GM19025 (cell line): ENCODE data around the gene PIP4K2B.
A peak's percentile ranks its signal among the peaks of the same experiment; 100 is the strongest.
"Not testable (repeated sequence)": the region's sequence is repeated elsewhere in the genome, so short reads cannot be mapped to it uniquely, and the experiment has no call there.

Experiments used
- ATAC-seq: cut with Tn5 transposase; IDR thresholded peaks from one replicate; pipeline ENCODE4 v1.9.1; 2021; ENCODE audit warnings: mild to moderate bottlenecking, low read depth, moderate library complexity; ENCODE audit not compliant: unreplicated experiment

The PIP4K2B gene

DNA sequence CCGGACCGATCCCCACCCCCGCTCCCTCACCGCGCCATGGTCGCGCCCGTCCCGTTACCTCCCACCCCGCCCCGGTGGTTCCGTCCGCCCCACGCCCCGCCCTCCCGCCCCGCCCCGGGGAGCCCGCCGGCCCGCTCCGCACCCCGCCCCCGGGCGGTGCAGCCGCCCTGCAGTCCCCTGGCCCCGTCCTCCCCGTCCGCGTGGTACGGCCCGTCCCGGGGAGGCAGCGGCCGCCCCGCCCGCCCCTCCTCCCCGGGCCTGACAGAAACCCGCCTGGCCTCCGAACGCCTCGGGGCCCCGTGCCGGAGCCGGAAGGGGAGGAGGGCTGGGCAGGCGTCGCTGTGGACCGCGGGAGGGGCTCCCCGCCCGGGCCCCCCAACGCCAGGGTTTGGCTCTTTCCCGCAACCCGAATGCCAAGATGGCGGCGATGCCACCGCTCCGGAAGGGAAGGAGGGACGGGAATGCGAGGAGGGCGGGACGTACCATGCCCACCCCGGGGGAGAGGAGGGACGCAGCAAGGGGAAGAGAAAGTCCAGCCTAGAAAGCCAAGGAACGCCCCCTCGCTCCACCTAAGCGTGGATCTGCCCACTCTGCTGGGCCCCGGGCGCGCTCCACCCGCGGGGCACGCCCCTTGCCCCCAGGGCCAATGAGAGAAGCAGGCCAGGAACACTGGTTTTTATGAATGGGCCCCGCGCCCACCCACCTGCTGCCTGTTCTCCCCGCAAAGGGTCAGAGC lies at the start of gene PIP4K2B:
Gene PIP4K2B (minus strand): TSS at position 56 of the 736 bp plus-strand sequence. CDS start 132 bp downstream, outside the sequence.
- peak; percentile 86 for ATAC-seq

DNA sequence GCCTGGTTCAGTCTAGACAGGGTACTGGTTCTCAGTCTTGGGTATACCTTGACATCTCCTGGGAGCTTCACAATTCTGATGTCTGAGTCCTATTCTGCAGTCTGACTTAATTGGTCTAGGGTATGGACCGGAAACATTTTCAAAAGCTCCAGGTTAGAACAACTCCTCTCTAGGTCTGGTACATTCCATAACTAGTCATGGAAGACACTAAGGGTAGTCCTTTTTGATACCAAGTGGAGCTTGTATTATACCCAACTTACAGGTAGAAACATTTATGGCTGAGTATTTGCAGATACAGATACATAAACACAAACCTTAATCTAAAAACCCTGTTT lies 49.2 kb upstream of the PIP4K2B start:
- ATAC-seq: no peak

DNA sequence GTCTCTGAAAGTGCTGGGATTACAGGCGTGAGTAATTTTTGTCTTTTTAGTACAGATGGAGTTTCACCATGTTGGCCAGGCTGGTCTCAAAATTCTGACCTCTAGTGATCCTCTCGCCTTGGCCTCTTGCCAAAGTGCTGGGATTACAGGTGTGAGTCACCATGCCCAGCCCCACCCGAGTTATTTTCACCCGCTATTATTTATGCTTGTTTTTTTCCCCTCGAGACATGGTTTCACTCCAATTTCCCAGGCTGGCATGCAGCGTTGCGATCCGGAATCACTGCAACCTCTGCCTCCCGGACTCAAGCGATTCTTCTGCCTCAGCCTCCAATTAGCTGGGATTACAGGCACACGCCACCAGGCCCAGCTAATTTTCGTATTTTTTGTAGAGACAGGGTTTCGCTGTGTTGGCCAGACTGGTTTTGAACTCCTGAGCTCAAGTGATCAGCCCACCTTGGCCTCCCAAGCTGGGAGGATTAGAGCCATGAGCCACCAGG lies 45.0 kb upstream of the PIP4K2B start:
- no peak for ATAC-seq

DNA sequence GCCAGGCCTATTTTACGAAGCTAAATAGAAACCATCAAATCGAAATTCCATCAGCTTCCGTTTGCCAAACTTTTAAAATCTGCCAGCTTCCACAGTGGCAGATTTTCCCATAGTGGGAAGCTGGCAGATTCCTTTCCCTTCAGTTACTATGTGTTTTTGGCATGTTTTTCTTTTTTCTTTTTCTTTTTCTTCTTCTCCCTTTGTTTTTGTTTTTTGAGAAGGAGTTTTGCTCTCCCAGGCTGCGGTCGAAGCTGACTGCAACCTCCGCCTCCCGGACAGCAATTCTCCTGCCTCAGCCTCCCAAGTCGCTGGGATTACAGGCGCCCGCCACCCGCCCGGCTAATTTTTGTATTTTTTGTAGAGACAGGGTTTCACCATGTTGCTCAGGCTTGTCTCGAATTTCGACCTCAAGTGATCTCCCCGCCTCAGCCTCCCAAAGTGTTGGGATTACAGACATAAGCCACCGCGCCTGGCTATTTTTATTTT lies 26.4 kb upstream of the PIP4K2B start:
- no peak for ATAC-seq

DNA sequence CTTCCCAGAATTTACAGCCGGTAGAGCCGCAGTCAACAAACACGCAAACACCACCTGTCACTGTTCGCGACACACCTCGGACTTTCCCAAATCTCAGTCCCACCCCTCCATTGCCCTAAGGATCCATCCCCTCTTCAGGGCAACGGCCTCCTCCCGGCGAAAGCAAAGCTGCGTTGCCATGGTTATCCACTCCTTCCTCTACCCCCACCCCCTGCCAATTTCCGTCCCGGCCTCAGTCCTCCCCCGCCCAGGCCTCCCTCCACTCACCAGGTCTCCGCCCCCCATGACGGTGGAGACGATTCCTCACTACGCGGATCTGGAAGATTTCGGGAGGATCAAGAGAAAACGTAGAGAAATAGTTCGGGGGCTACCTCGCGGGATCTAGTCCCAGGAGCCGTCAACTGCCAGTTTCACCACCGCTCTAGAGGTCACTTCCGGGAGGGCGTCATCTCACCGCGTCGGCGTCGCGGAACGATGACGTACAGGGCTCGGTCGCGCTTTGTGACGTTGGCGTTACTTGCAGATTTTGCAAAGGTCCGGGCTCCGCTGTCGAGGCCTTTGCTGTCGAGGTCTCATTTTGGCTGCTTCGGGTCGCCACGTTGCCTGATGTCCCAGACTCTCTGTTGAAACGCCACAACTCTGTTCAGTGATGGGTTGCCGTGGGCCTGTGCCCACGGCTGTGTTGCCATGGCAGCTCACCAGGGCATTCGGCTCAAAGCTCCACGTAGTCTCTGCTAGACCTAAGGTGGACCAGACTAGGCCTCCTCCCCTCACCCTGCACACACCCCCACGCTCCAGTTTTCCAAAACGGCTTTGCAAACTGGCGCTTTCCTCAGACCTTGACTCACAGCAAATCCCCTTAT lies 25.8 kb upstream of the PIP4K2B start, which contains the start of gene CWC25:
Gene CWC25 (minus strand): TSS at position 423 of the 863 bp plus-strand sequence. CDS start 138 bp downstream, at position 285.
- peak; percentile 74 for ATAC-seq

DNA sequence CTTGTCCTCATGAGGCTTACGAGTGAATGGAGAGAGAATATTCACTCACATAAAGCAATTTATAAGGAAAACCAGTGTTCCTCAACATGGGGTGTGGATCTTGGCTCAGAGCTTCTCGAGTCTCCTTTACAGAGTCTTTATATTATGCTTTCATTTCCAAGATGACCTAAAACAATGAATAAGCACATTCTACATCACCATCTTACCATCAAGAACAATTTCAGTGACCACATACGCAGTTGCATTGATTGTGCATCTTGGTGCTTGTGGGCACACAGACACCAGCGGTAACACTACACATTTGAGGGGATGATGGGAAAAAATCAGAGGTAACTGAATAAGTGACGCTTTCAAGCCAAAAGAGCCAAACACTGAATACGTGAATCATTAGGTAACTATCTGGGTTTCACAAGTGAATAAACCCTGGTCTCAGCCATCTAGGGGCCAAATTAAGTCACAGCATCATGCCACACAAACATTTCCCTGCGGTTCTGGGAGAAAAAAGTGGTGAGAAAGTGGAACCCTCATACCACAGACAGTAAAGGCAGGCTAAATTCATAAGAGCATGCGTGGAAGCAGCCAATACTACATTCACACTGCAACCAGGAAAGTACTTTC lies 16.3 kb upstream of the PIP4K2B start:
- ATAC-seq: no peak

DNA sequence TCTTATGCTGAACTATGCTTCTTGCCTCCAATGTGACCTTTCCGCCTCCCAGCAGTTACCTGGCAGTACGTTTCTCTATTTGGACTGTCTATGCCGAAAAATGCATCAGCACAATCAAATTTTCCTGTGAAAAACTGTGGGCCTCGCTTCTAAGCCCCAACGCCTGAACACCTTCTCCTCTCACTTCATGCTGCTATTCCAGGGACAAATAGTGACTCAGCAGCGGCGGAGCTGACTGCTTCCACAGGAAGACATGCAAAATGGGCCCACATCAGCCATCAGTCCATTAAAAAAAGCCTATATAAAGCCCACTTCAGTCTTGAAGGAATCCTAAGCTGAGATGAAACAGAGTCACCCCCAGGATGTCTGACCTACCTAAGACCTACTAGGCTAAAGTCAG lies 10.5 kb upstream of the PIP4K2B start:
- no peak for ATAC-seq

DNA sequence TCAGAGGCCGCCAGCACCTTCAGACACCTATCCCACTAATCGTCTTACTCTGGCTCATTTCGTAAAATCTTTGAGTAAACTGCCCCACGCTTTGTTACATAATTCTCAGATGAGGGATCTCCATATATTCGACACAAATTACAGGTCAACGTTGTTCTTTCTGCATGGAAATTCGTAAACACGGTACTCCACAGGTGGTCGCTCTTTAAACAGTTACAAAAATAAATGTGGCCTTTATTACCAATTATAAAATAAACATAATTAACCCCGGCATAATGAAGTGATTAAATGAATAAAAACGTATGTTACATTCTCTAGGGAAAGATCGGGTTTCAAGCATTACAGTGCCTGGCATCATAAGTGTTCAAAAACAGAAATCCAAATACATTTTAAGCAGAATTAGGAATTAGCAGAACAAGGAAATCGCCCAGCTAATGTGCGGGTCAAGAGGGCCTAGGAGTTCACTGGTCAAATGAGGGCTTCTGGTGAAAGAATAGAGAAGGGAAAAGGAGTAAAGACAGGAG lies 943 bp upstream of the PIP4K2B start:
- no peak for ATAC-seq

DNA sequence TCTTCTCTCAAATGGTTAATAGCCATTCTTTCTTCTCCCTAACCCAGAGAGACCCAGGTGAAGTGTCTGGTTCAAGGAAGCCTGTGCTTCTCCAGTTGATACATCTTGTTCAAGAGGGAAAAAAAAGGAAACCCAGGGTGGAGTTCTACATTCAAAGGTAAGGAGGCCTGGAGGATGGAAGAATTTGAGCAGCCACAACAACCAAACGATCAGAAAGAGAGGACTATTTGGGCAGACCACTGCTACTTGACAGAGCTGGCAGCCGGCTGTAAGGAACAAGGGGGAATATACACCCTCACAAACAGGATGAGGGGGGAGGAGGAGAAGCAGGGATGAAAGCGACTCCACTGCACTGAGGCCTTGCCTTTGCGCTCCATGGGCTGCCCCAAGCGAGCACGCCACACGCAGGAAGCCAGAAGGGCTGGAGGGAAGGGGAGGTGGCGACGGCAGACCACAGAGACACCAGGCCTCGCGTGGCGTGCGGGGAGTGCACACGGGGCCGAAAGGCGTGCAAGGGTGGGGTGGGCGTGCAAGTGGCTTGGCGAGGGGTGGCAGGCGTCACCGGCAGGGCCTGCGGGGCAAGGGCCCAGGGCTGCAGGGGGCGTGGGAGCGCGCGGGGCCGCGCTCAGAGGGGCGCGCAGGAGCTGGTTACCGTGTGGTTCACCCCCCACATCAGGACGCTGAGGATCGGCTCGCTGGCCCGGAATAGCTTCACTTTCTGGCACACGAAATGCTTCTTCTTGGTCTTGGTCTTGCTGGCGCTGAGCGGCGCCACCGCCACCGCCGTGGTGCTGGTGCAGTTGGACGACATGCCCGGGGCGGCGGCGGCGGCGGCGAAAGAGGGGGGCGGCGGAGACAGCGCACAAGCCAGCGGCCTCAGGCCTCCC lies 499 bp downstream of the PIP4K2B start:
- ATAC-seq: peak; percentile 6

DNA sequence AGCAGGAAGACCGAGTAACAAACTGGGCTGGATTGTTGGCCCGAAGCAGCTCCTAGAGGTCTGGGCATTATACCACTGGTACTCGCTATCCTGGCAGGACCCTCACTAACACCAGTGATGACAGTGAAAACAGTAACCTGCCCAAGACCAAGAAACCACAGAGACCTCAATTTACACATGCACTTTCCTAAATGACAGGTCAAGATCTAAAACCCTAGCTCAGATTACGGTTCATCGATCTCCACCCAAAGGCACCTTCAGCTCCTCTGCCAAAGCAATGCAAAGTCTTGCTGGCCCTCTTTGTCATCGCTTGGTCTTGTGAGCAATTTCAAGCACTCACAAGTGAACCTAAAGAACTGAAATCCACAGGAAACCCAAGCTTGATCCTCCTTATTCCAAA lies 1.5 kb downstream of the PIP4K2B start:
- no peak for ATAC-seq

DNA sequence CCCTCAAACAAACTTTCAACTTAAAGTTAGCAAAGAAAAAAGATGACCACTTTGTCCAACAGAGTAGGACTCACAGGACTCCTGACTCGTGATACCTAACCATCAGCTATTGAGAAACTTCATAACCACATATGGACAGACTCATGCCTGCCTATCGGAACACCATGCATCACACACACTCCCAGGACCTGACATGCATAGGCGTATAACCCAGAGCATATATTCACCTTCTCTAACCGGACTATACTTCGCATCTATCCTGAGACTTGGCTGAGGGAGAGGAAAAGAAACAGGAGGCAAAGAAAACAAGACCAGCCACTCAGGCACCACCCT lies 2.2 kb downstream of the PIP4K2B start:
- ATAC-seq: no peak

DNA sequence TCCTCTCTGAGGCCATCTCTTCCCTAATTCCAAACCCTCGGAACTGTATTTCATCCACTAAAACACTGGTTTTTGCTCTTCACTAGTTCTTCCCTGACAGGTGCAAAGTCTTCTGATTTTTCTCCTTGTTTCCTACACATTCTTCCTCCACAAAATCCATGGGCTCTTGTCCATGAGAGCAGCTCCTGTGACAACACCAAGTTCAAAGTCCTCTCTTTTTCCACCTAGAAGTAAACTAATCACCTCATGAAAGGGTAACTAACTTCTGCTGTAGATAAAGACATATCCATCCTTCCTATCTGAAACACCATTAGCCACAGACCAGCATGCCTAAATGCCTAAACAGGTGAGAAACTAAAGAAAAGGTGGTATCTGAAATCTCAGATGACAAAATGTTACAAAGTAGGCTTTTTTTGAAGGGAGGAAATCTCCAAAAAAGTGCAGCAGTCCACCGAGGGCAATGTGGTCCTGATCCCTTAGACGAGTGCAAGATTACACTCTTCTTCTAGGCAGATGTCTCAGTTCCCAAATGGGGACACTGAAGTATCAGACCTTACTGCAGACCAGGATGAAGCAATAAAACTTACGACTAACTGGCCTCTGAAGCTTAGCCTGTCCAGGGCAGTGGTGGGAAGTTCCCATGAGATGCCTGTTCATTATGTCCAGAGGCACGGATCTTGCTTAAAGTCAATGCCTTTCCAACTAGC lies 2.8 kb downstream of the PIP4K2B start:
- no peak for ATAC-seq

DNA sequence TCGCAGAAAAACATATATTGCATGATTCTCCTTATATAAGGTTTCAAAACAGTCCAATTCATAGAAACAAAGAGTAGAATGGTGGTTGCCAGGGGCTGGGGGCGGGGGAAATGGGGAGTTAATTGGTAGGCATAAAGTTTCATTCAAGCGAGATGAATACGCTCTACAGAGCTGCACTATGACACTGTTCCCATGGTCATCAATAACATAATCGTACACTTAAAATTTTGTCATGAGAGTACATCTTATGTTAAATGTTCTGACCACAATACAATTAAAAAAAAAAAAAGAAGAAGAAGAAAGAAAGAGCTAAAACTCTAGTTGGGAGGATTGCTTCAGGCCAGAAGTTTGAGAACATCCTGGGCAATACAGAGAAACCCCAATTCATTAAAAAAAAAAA lies 5.1 kb downstream of the PIP4K2B start:
- ATAC-seq: no peak

DNA sequence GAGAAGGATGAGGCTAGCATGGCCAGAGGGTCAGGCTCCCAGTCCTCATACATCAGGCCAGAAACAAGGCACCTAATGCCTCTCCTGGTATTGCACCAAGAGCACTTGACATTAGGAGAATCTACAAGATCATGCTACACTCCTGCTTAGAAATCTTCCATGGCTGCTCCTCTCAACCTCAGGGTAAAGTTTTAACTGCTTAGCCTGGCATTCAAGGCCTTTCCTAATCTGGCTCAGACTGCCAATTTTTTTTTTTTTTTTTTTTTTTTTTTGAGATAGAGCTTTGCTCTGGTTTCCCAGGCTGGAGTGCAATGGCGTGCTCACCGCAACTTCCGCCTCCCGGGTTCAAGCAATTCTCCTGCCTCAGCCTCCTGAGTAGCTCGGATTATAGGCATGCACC lies 8.2 kb downstream of the PIP4K2B start:
- no peak for ATAC-seq

DNA sequence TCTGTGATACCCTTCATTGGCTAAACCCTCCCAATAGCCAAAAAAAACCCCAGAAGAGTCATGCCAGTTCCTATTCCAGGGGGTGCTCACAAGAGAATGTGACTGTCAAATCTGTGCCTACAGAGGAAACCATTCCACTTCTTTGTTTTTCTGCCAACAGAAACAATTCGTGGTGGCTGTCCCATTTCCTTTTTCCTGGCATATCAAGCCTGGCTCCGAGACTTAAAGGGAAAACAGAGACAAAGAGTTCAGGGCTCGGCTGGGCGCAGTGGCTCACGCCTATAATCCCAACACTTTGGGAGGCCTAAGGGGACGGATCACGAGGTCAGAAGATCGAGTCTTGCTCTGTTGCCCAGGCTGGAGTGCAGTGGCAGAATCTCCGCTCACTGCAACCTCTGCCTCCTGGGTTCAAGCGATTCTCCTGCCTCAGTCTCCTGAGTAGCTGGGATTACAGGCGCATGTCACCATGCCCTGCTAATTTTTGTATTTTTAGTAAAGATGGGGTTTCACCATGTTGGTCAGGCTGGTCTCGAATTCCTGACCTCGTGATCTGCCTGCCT lies 9.1 kb downstream of the PIP4K2B start:
- ATAC-seq: not testable (repeated sequence)

DNA sequence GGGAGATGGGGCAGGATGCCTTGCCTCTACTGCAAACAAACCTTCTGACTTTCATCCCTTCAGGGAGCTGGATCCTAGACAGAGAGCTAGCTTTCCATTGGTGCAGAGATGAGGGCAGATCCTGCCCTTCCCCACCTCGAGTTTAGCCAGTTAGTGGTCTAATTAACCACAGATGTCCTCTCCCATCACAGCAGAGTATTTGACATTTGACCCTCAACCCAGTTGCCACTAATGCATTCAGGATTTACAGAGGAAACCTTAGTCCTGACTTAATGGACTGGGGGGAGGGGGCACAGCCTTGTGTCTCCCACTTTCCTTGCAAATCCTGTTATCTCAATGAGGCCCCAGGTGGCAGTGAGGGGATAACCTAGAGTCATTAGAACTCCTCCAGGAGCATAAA lies 10.2 kb downstream of the PIP4K2B start:
- no peak for ATAC-seq

DNA sequence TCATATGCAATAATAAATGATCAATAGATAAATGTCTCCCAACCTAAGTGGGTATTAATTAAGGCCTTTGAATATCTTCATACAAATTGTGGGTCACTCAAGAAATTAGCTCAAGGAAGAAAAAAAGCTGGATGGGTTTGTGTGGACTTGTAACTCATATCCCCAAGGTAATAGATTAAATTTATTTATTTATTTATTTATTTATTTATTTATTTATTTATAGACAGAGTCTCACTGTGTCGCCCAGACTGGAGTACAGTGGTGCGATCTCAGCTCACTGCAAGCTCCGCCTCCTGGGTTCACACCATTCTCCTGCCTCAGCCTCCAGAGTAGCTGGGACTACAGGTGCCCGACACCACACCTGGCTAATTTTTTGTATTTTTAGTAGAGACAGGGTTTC lies 11.4 kb downstream of the PIP4K2B start:
- ATAC-seq: not testable (repeated sequence)

DNA sequence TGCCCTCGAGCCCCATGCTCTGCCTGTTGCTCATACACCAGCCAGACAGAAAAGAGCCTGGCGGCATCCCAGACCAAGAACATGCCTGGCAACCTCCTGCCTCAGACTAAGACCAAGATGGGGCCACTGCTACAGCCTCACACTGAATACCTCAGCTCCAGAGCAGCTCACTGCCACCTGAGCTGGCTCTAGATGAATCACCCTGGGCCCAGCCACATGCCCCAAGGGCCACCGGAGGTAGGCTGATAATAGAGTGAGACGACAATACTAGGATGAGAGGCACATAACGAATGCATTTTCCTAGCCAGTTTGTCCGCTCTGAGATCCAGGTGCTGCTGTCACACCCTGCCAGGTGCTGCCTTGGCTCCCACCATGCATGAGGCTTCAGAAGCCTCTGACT lies 13.0 kb downstream of the PIP4K2B start:
- ATAC-seq: no peak

DNA sequence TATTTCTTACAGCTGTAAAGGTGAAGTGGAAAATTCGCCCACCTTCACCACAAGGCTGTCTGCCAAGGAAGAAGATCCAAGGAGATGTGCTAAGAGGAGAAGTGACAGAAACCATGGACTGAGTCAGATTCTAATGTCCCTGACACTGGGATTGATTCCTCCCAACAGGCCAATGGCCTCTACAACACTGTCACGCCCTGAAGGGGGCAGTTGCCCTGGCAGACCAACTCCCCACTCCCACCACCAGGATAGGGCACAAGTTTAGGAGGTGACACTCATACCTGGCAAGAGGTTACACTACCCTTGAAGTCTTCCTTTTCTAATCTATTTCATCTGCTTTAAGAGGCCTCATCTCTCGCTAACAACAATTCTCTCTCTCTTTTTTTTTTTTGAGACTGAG lies 16.1 kb downstream of the PIP4K2B start:
- no peak for ATAC-seq
